CD14-positive monocyte (primary cell): ENCODE measurements around the gene GTF3C5. TPM values are rescaled to one million over a fixed set of nuclear protein-coding genes. Genes with fewer than 3 reads are reported as not detected.

Experiments used
- DNase-seq, 3 donors: peaks; one replicate each; pipeline ENCODE4 v3.0.0-alpha.2; 2011 to 2022
- H2AFZ ChIP-seq: 2 replicates; pipeline ENCODE4 v1.6.0; 2012; ENCODE audit warnings: mild to moderate bottlenecking, low read depth, low read length, inconsistent platforms; ENCODE audit not compliant: insufficient read depth, poor library complexity, severe bottlenecking
- H3K27ac ChIP-seq, 2 donors: 1 replicate in 1 of 2; 2 replicates in 1 of 2; pipeline ENCODE4 v1.5.1; 2012 to 2013; ENCODE audit warnings: low read length in 2 of 2, control low read depth in 1 of 2, inconsistent platforms in 1 of 2, low read depth in 1 of 2, mild to moderate bottlenecking in 1 of 2
- H3K27me3 ChIP-seq, 2 donors: one replicate each; pipeline versions ENCODE4 v1.6.0 to v1.6.1; 2011 to 2013; ENCODE audit warnings: low read length in 2 of 2; ENCODE audit not compliant: control insufficient read depth in 2 of 2, insufficient read depth in 2 of 2
- H3K36me3 ChIP-seq, 2 donors: replicated peaks in 1 of 2; 1 replicate in 1 of 2; 2 replicates in 1 of 2; pipeline versions ENCODE4 v1.5.1 to v1.6.1; 2012 to 2013; ENCODE audit warnings: low read length in 2 of 2, control low read depth in 1 of 2, inconsistent platforms in 1 of 2, mild to moderate bottlenecking in 1 of 2; ENCODE audit not compliant: insufficient read depth in 2 of 2, control insufficient read depth in 1 of 2
- H3K4me1 ChIP-seq, 2 donors: 1 replicate in 1 of 2; 2 replicates in 1 of 2; pipeline versions ENCODE4 v1.5.1 to v1.6.1; 2012 to 2013; ENCODE audit warnings: low read length in 2 of 2, control low read depth in 1 of 2, inconsistent platforms in 1 of 2, mild to moderate bottlenecking in 1 of 2, moderate library complexity in 1 of 2; ENCODE audit not compliant: insufficient read depth in 2 of 2, control insufficient read depth in 1 of 2
- H3K4me2 ChIP-seq: replicated peaks from 2 replicates; pipeline ENCODE3; 2012; ENCODE audit warnings: low read length, moderate library complexity, mild to moderate bottlenecking; ENCODE audit not compliant: poor library complexity, severe bottlenecking; ENCODE audit errors: extremely low read depth
- H3K4me3 ChIP-seq, 3 experiments: fragments of 200-600 bp in 1 of 3; sonication (generic) in 1 of 3; replicated peaks in 1 of 3; 1 replicate in 2 of 3; 2 replicates in 1 of 3; pipeline ENCODE4 v1.5.1; 2011 to 2013; ENCODE audit warnings: low read length in 3 of 3, mild to moderate bottlenecking in 3 of 3, control low read depth in 2 of 3, low read depth in 2 of 3, inconsistent platforms in 1 of 3, moderate library complexity in 1 of 3
- H3K79me2 ChIP-seq: 2 replicates; pipeline ENCODE4 v1.6.0; 2012; ENCODE audit warnings: mild to moderate bottlenecking, control low read depth, inconsistent platforms, low read length, moderate library complexity; ENCODE audit not compliant: insufficient read depth
- H3K9ac ChIP-seq: 2 replicates; pipeline ENCODE4 v1.6.0; 2017; ENCODE audit warnings: low read length, mild to moderate bottlenecking; ENCODE audit not compliant: insufficient read depth, poor library complexity, severe bottlenecking
- H3K9me3 ChIP-seq, 2 donors: replicated peaks in 1 of 2; 1 replicate in 1 of 2; 2 replicates in 1 of 2; pipeline versions ENCODE4 v1.5.1 to v1.6.1; 2012 to 2013; ENCODE audit warnings: low read length in 2 of 2, control low read depth in 1 of 2; ENCODE audit not compliant: control insufficient read depth in 1 of 2, insufficient read depth in 1 of 2
- H4K20me1 ChIP-seq: 2 replicates; pipeline ENCODE4 v1.6.0; 2012; ENCODE audit warnings: mild to moderate bottlenecking, low read length, control low read depth, moderate library complexity; ENCODE audit not compliant: insufficient read depth
- H3K27ac Mint-ChIP-seq, 7 donors: one replicate each; pipeline ENCODE4 v1.8.0; 2020; ENCODE audit warnings: mild to moderate bottlenecking in 7 of 7, mixed read lengths in 7 of 7, moderate library complexity in 6 of 7, inconsistent platforms in 2 of 7
- H3K27me3 Mint-ChIP-seq, 3 donors: one replicate each; pipeline ENCODE4 v1.8.0; 2021 to 2022; ENCODE audit warnings: low read depth in 3 of 3, mild to moderate bottlenecking in 3 of 3, mixed read lengths in 3 of 3, moderate library complexity in 3 of 3, inconsistent platforms in 1 of 3
- H3K36me3 Mint-ChIP-seq, 2 donors: one replicate each; pipeline ENCODE4 v1.8.0; 2020; ENCODE audit warnings: mixed read lengths in 2 of 2, inconsistent platforms in 1 of 2, mild to moderate bottlenecking in 1 of 2
- H3K4me1 Mint-ChIP-seq: one replicate; pipeline ENCODE4 v1.8.0; 2020; ENCODE audit warnings: mild to moderate bottlenecking, mixed read lengths
- H3K4me3 Mint-ChIP-seq, 2 donors: one replicate each; pipeline ENCODE4 v1.8.0; 2020; ENCODE audit warnings: mild to moderate bottlenecking in 2 of 2, mixed read lengths in 2 of 2, moderate library complexity in 1 of 2
- H3K9me3 Mint-ChIP-seq, 7 donors: one replicate each; pipeline ENCODE4 v1.8.0; 2020 to 2022; ENCODE audit warnings: mixed read lengths in 7 of 7, mild to moderate bottlenecking in 6 of 7, moderate library complexity in 6 of 7, inconsistent platforms in 2 of 7
- WGBS: methylation state at CpG from one replicate; pipeline ENCODE4 v1.1.5; 2013; ENCODE audit warnings: missing lambda C conversion rate; ENCODE audit not compliant: insufficient coverage; 5-methylcytosine and 5-hydroxymethylcytosine counted together
- intact Hi-C, 2 donors: fragments of 100-400 bp; cut with micrococcal nuclease; formaldehyde crosslinking; loops; one replicate each; pipeline versions ENCODE4 v1.15.0 to v1.15.1; 2023
- polyA plus RNA-seq, 3 donors: library from polyadenylated mRNA; depleted of rRNA in 1 of 3; unstranded in 2 of 3; stranded (reverse) in 1 of 3; fragments of 300-500 nt in 2 of 3; fragments of >200 nt in 1 of 3; fragmentation: Illumina TruSeq in 2 of 3; gene quantifications; 1 replicate in 2 of 3; 2 replicates in 1 of 3; pipeline ENCODE4 v1.2.3, GENCODE V29; 2012 to 2021
- TF ChIP-seq, protein P1 (sequence below): fragments of 200-600 bp; IDR thresholded peaks from one replicate; pipeline ENCODE4 v1.8.0; 2022; ENCODE audit warnings: antibody characterized with exemption, mild to moderate bottlenecking

GTF3C5 gene
- polyA plus RNA-seq, 3 donors: 21.3 to 75.6 (median 24.4) TPM

DNA sequence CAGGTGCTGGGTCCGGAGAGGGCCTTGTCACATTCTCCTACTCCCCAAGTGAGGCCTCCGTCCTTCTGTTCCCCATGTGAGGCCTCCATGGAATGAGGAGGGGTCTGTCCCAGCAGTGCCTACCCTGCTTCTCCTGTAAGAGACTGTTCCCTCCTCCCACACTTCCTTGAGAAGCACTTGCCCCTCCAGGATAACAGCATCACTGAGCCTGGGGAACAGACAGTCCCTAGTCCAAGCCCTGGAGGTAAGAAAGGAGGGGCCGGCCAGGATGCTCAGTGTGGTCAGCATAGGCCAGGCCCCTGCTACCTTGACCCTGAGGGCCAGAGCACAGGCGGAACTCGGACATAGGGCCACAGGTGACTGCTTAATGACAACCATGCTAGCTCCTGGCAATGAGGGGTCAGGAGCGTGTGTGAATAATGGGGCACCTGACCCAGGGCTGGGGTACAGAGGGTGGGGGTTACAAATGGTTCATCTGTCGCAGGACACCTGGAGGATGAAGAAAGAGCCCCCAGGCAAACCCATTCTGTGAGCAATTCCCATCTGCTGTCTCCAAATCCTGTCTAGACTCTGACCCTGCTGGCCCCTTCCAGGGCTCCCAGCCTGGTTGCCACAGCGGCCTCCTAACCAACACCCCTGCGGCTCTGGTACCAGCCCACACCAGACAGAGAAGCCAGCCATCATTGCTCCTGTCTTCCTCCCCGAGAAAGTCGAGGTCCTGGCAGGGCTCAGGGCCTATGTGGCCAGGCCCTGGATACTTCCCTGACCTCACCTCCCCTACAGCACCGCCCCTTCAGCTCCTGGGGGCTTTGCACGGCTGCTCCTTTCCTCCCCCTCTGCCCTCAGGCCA lies 69.9 kb downstream of the GTF3C5 start:
- DNase-seq: no peak
- Histone ChIP-seq H3K4me3 (no peak overlapping the region), H3K27me3 (no peaks in the 10 kb centered on the region), H2AFZ (no peak overlapping the region), H3K27ac (no peak overlapping the region), H3K9ac (no peak overlapping the region), H3K4me1 (no peaks in the 10 kb centered on the region), H3K4me2 (no peak overlapping the region), H3K36me3 (peaks cover 60 to 75% of the 10 kb centered on the region in 2 donors), H3K9me3 (peaks cover 0 to 11% of the 10 kb centered on the region in 2 donors), H3K79me2 (no peaks in the 10 kb centered on the region), H4K20me1 (peaks cover 14% of the 10 kb centered on the region)
- H3K4me1 Mint-ChIP-seq: no peaks in the 10 kb centered on the region
- H3K4me3 Mint-ChIP-seq: no peak overlapping the region
- peaks cover 0 to 5% (median 0%) of the 10 kb centered on the region in 3 donors for H3K27me3 Mint-ChIP-seq
- peaks cover 64 to 81% of the 10 kb centered on the region in 2 donors for H3K36me3 Mint-ChIP-seq
- WGBS: over 99% methylated on average over 10 of the region's 13 CpGs
- H3K9me3 Mint-ChIP-seq: peaks cover 10 to 24% (median 18%) of the 10 kb centered on the region in 7 donors
- TF ChIP-seq, protein P1, sequence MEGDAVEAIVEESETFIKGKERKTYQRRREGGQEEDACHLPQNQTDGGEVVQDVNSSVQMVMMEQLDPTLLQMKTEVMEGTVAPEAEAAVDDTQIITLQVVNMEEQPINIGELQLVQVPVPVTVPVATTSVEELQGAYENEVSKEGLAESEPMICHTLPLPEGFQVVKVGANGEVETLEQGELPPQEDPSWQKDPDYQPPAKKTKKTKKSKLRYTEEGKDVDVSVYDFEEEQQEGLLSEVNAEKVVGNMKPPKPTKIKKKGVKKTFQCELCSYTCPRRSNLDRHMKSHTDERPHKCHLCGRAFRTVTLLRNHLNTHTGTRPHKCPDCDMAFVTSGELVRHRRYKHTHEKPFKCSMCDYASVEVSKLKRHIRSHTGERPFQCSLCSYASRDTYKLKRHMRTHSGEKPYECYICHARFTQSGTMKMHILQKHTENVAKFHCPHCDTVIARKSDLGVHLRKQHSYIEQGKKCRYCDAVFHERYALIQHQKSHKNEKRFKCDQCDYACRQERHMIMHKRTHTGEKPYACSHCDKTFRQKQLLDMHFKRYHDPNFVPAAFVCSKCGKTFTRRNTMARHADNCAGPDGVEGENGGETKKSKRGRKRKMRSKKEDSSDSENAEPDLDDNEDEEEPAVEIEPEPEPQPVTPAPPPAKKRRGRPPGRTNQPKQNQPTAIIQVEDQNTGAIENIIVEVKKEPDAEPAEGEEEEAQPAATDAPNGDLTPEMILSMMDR: no peak
- intact Hi-C loops: no loop called here
- H3K27ac Mint-ChIP-seq: no peak overlapping the region

- Histone ChIP-seq H3K9me3 (peaks cover 0 to 10% of the 10 kb centered on the region in 2 donors), H3K27ac (no peak overlapping the region), H2AFZ (no peak overlapping the region), H3K36me3 (peaks cover 63 to 80% of the 10 kb centered on the region in 2 donors), H3K4me2 (no peak overlapping the region), H3K27me3 (no peaks in the 10 kb centered on the region), H3K79me2 (no peaks in the 10 kb centered on the region), H3K9ac (no peak overlapping the region), H3K4me3 (no peak overlapping the region), H3K4me1 (no peaks in the 10 kb centered on the region), H4K20me1 (peaks cover 14% of the 10 kb centered on the region)
- intact Hi-C loops: no loop called here
- peaks cover 2 to 16% (median 9%) of the 10 kb centered on the region in 7 donors for H3K9me3 Mint-ChIP-seq
- DNase-seq: peak in 1 of 3 donors; percentile 3
- H3K27me3 Mint-ChIP-seq: peaks cover 0 to 5% (median 0%) of the 10 kb centered on the region in 3 donors
- peaks cover 68 to 87% of the 10 kb centered on the region in 2 donors for H3K36me3 Mint-ChIP-seq
- peak overlapping the region in 1 of 7 donors; percentile 6 for H3K27ac Mint-ChIP-seq
- 97% methylated on average over 29 of the region's 32 CpGs for WGBS
- TF ChIP-seq, protein P1: no peak
- H3K4me3 Mint-ChIP-seq: no peak overlapping the region
- H3K4me1 Mint-ChIP-seq: no peaks in the 10 kb centered on the region
These were observed 70.8 kb downstream of the GTF3C5 start for GRCh38 chr9:133101356-133102189.
